DND-41 (cell line): ENCODE data around the gene PRAMEF5.
"Not testable (repeated sequence)": the region's sequence is repeated elsewhere in the genome, so short reads cannot be mapped to it uniquely, and the experiment has no call there.

Experiments used
- EZH2 ChIP-seq: IDR thresholded peaks from 3 replicates; pipeline ENCODE4 v1.6.1; 2012; ENCODE audit warnings: borderline replicate concordance, low read depth, mild to moderate bottlenecking, moderate library complexity, low read length, inconsistent platforms; ENCODE audit not compliant: severe bottlenecking
- TF ChIP-seq, protein P1 (sequence below): IDR thresholded peaks from 2 replicates; pipeline ENCODE4 v1.5.1; 2012; ENCODE audit warnings: borderline replicate concordance, low read length, moderate library complexity, mild to moderate bottlenecking; ENCODE audit not compliant: poor library complexity, severe bottlenecking; ENCODE audit errors: extremely low read depth

- TF ChIP-seq, protein P1, sequence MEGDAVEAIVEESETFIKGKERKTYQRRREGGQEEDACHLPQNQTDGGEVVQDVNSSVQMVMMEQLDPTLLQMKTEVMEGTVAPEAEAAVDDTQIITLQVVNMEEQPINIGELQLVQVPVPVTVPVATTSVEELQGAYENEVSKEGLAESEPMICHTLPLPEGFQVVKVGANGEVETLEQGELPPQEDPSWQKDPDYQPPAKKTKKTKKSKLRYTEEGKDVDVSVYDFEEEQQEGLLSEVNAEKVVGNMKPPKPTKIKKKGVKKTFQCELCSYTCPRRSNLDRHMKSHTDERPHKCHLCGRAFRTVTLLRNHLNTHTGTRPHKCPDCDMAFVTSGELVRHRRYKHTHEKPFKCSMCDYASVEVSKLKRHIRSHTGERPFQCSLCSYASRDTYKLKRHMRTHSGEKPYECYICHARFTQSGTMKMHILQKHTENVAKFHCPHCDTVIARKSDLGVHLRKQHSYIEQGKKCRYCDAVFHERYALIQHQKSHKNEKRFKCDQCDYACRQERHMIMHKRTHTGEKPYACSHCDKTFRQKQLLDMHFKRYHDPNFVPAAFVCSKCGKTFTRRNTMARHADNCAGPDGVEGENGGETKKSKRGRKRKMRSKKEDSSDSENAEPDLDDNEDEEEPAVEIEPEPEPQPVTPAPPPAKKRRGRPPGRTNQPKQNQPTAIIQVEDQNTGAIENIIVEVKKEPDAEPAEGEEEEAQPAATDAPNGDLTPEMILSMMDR = not testable (repeated sequence)
- not testable (repeated sequence) for TF ChIP-seq EZH2
Measured at GRCh38 chr1:13303239-13303638, 49.2 kb downstream of the PRAMEF5 start, which contains the start of gene PRAMEF33.
